Measurements from ENCODE around the gene OSBPL3. TPM values are rescaled to one million over a fixed set of nuclear protein-coding genes. Genes with fewer than 3 reads are reported as not detected.

OSBPL3 gene
- total and polyA plus RNA-seq, 10 donors: 10.3 to 33.9 (median 26.8) TPM

DNA sequence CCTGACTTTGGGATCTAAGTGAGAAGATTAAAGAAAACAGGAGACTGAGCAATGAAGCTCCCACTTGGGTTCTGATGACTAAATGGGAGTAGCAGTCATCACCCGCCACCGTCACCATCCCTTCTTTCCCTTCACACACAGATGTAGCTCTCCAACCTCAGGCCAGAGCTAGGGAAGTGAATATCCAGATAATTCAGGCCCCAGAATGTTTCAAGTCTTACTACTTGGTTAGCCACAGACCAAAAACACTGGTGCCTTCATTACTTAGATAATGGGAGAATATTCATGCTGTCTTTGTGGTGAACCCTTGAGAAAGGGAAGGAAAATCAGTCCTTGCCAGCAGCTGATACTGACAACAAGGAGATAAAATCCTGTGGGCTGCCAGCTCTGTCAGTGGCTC is 100.7 kb downstream of the OSBPL3 start:
- 87 to 98% (median 93%) methylated on average over 2 of the region's 2 CpGs for WGBS, 5 donors
- DNase-seq: no peak
- Histone ChIP-seq H3K27ac (no peak overlapping the region), H3K4me1 (peaks cover 0 to 35% (median 13%) of the 10 kb centered on the region in 6 donors), H3K9me3 (no peaks in the 10 kb centered on the region), H3K27me3 (replicated peaks in 1 of 7) (no peaks in the 10 kb centered on the region), H3K36me3 (no peaks in the 10 kb centered on the region), H3K4me3 (no peak overlapping the region)
- TF ChIP-seq POLR2AphosphoS5 (IDR thresholded peaks at IDR 0.05): no peak
- TF ChIP-seq, protein P1, sequence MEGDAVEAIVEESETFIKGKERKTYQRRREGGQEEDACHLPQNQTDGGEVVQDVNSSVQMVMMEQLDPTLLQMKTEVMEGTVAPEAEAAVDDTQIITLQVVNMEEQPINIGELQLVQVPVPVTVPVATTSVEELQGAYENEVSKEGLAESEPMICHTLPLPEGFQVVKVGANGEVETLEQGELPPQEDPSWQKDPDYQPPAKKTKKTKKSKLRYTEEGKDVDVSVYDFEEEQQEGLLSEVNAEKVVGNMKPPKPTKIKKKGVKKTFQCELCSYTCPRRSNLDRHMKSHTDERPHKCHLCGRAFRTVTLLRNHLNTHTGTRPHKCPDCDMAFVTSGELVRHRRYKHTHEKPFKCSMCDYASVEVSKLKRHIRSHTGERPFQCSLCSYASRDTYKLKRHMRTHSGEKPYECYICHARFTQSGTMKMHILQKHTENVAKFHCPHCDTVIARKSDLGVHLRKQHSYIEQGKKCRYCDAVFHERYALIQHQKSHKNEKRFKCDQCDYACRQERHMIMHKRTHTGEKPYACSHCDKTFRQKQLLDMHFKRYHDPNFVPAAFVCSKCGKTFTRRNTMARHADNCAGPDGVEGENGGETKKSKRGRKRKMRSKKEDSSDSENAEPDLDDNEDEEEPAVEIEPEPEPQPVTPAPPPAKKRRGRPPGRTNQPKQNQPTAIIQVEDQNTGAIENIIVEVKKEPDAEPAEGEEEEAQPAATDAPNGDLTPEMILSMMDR (IDR thresholded peaks at IDR 0.05 in 8 of 11, conservative IDR thresholded peaks at IDR 0.05 in 3 of 11): no peak
- TF ChIP-seq POLR2A (IDR thresholded peaks at IDR 0.05): no peak
- intact Hi-C loops (cut with DNase I; ENCODE audit: low total_unique reads): no loop called here

DNA sequence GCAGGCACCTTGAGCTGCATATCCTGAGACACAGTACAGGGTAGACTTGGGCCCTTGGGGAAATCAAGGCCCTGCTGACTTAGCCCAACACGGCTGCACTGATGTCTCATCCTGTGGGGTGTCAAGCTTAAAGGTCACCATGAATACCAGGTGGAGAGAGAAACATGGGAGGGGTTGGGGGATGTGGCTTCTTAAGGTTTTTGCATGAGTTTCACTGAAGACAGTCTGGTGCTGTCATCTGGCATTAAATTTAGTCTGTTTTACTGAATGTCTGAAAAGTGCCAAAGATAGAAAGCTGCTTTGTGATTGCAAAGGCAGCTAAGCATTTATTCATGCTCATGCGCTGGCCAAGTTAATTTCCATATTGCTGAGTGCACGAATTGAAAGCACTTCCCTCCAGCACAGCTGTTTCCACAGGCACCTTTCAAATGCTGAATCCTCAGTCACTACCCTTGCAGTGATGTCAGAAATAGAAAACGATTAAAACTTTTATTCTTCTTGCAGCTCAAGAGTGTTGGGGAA is 102.1 kb downstream of the OSBPL3 start:
- Histone ChIP-seq H3K4me3 (no peak overlapping the region), H3K27me3 (replicated peaks in 1 of 7) (no peaks in the 10 kb centered on the region), H3K27ac (peak overlapping the region in 5 of 8 donors; percentile 18 to 66 (median 54)), H3K9me3 (no peaks in the 10 kb centered on the region), H3K36me3 (no peaks in the 10 kb centered on the region), H3K4me1 (peaks cover 0 to 25% (median 9%) of the 10 kb centered on the region in 6 donors)
- intact Hi-C loops (cut with DNase I; ENCODE audit: low total_unique reads): no loop called here
- TF ChIP-seq, protein P1 (IDR thresholded peaks at IDR 0.05 in 8 of 11, conservative IDR thresholded peaks at IDR 0.05 in 3 of 11): no peak
- TF ChIP-seq POLR2AphosphoS5 (IDR thresholded peaks at IDR 0.05): peak in 1 of 3 donors; percentile 19
- DNase-seq: no peak
- WGBS, 5 donors: 16 to 25% (median 19%) methylated on average over 4 of the region's 4 CpGs

DNA sequence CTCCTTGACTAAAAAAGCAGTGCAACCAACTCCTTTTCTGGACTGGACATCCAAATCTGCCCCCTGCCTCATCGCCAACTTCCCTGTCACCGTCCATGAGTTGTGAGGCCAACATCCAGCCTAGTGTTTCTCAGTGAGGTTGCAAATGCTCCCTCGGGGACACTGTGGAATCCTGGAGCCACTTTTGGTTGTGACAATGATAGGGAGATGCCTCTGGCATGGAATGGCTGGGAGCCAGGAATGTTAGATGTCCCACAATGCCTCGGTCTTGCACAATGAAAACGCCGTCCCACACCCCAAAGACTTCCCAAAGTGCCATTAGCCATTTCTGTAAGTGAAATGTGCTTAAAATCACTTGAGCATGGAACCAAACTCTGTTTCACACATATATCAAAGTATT is 105.2 kb downstream of the OSBPL3 start:
- WGBS, 5 donors: 86 to 94% (median 92%) methylated on average over 6 of the region's 6 CpGs
- H3K9me3 ChIP-seq: no peaks in the 10 kb centered on the region
- DNase-seq: no peak
- intact Hi-C loops (cut with DNase I; ENCODE audit: low total_unique reads): no loop called here
- peaks cover 0 to 35% (median 11%) of the 10 kb centered on the region in 6 donors for H3K4me1 ChIP-seq
- peaks cover 0 to 19% (median 2%) of the 10 kb centered on the region in 6 donors for H3K36me3 ChIP-seq
- H3K27me3 ChIP-seq (replicated peaks in 1 of 7): no peaks in the 10 kb centered on the region
- H3K4me3 ChIP-seq: no peak overlapping the region
- TF ChIP-seq POLR2A (IDR thresholded peaks at IDR 0.05): no peak
- TF ChIP-seq, protein P1 (IDR thresholded peaks at IDR 0.05 in 8 of 11, conservative IDR thresholded peaks at IDR 0.05 in 3 of 11): no peak
- no peak for TF ChIP-seq POLR2AphosphoS5 (IDR thresholded peaks at IDR 0.05)
- no peak overlapping the region for H3K27ac ChIP-seq

DNA sequence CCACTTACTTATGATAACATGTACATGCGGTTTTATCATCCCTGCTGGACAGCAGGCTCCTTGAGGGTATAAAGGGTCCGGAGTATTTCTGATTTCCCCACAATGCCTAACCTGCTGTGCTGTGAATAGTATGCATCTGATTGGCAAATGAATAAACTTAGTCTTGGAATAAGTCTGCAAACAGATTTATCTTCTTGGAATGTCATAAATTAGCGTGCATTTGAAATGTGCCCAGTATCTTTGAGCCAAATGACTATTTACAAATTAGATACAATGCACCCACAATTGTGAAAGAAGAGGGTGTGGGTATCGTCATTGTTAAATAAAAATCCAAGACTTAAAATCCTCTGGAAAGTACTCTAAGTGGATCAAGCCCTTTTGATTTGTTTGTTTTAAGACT is 106.0 kb downstream of the OSBPL3 start:
- intact Hi-C loops (cut with DNase I; ENCODE audit: low total_unique reads): no loop called here
- H3K9me3 ChIP-seq: no peaks in the 10 kb centered on the region
- DNase-seq: no peak
- no peaks in the 10 kb centered on the region for H3K27me3 ChIP-seq (replicated peaks in 1 of 7)
- no peak overlapping the region for H3K4me3 ChIP-seq
- peaks cover 0 to 33% (median 11%) of the 10 kb centered on the region in 6 donors for H3K4me1 ChIP-seq
- WGBS, 5 donors: 82 to 97% (median 92%) methylated on average over 4 of the region's 4 CpGs
- H3K36me3 ChIP-seq: peaks cover 0 to 24% (median 2%) of the 10 kb centered on the region in 6 donors
- TF ChIP-seq, protein P1 (IDR thresholded peaks at IDR 0.05 in 8 of 11, conservative IDR thresholded peaks at IDR 0.05 in 3 of 11): no peak
- TF ChIP-seq POLR2A (IDR thresholded peaks at IDR 0.05) (no peak), POLR2AphosphoS5 (IDR thresholded peaks at IDR 0.05) (no peak)
- H3K27ac ChIP-seq: no peak overlapping the region
